Measurements from ENCODE around the gene WBP1. TPM values are rescaled to one million over a fixed set of nuclear protein-coding genes. Genes with fewer than 3 reads are reported as not detected.
"Not testable (repeated sequence)": the region's sequence is repeated elsewhere in the genome, so short reads cannot be mapped to it uniquely, and the experiment has no call there.

WBP1 gene
- polyA plus RNA-seq, 4 donors, result 68.7 to 119 (median 98.4) TPM

GRCh38 chr2:74448771-74449170 lies 9.5 kb upstream of the WBP1 start:
- no peak for DNase-seq (ENCODE audit: low read depth in 4 of 4, low spot score in 3 of 4)

- DNase-seq (ENCODE audit: low read depth in 4 of 4, low spot score in 3 of 4), result no peak
Observed at GRCh38 chr2:74450570-74451190, 7.6 kb upstream of the WBP1 start.

GRCh38 chr2:74454654-74455511 lies 3.4 kb upstream of the WBP1 start, which contains the start of gene INO80B:
Gene INO80B, plus strand, starts transcription at chr2:74455087. Its CDS starts 30 bp downstream, at chr2:74455117.
- DNase-seq (ENCODE audit: low read depth in 4 of 4, low spot score in 3 of 4), result peak; percentile 96 to 99 (median 98)

GRCh38 chr2:74457129-74457548 lies 1.1 kb upstream of the WBP1 start:
- no peak for DNase-seq (ENCODE audit: low read depth in 4 of 4, low spot score in 3 of 4)

GRCh38 chr2:74457549-74458131 lies 598 bp upstream of the WBP1 start:
- DNase-seq (ENCODE audit: low read depth in 4 of 4, low spot score in 3 of 4), result peak in 1 of 4 donors; percentile 38

GRCh38 chr2:74458938-74459363 lies 713 bp downstream of the WBP1 start:
- DNase-seq (ENCODE audit: low read depth in 4 of 4, low spot score in 3 of 4), result no peak

- DNase-seq (ENCODE audit: low read depth in 4 of 4, low spot score in 3 of 4), result not testable (repeated sequence)
Observed at GRCh38 chr2:74459503-74460118, 1.4 kb downstream of the WBP1 start.

- not testable (repeated sequence) for DNase-seq (ENCODE audit: low read depth in 4 of 4, low spot score in 3 of 4)
Observed at GRCh38 chr2:74460187-74460586, 1.9 kb downstream of the WBP1 start.

GRCh38 chr2:74461187-74462053 lies 3.2 kb downstream of the WBP1 start:
- DNase-seq (ENCODE audit: low read depth in 4 of 4, low spot score in 3 of 4), result no peak

GRCh38 chr2:74462054-74462785 lies 4.0 kb downstream of the WBP1 start:
- DNase-seq (ENCODE audit: low read depth in 4 of 4, low spot score in 3 of 4), result no peak

GRCh38 chr2:74462786-74463105 lies 4.5 kb downstream of the WBP1 start:
- no peak for DNase-seq (ENCODE audit: low read depth in 4 of 4, low spot score in 3 of 4)

GRCh38 chr2:74464406-74464805 lies 6.2 kb downstream of the WBP1 start:
- DNase-seq (ENCODE audit: low read depth in 4 of 4, low spot score in 3 of 4), result no peak

GRCh38 chr2:74470742-74471141 lies 12.5 kb downstream of the WBP1 start:
- not testable (repeated sequence) for DNase-seq (ENCODE audit: low read depth in 4 of 4, low spot score in 3 of 4)

GRCh38 chr2:74471332-74472065 lies 13.3 kb downstream of the WBP1 start:
- no peak for DNase-seq (ENCODE audit: low read depth in 4 of 4, low spot score in 3 of 4)

- DNase-seq (ENCODE audit: low read depth in 4 of 4, low spot score in 3 of 4), result peak; percentile 87 to 93 (median 92)
Observed at GRCh38 chr2:74472086-74472944, 14.1 kb downstream of the WBP1 start, which contains the start of gene MRPL53. Gene MRPL53, minus strand, starts transcription at chr2:74472680. Its CDS starts 20 bp downstream, at chr2:74472660.

GRCh38 chr2:74472945-74473258 lies 14.7 kb downstream of the WBP1 start:
- DNase-seq (ENCODE audit: low read depth in 4 of 4, low spot score in 3 of 4), result no peak

GRCh38 chr2:74474481-74474880 lies 16.2 kb downstream of the WBP1 start:
- DNase-seq (ENCODE audit: low read depth in 4 of 4, low spot score in 3 of 4), result no peak

GRCh38 chr2:74474899-74475298 lies 16.7 kb downstream of the WBP1 start:
- no peak for DNase-seq (ENCODE audit: low read depth in 4 of 4, low spot score in 3 of 4)
